NCI-H2029 treated with DMSO at 0.1 percent for 48 hours (cell line): ENCODE results near the gene ARSK.

ENCODE experiments used
- DNase-seq: peaks from one replicate; lab custom pipeline; 2025; lab: John Stamatoyannopoulos, UW

ARSK gene

DNA sequence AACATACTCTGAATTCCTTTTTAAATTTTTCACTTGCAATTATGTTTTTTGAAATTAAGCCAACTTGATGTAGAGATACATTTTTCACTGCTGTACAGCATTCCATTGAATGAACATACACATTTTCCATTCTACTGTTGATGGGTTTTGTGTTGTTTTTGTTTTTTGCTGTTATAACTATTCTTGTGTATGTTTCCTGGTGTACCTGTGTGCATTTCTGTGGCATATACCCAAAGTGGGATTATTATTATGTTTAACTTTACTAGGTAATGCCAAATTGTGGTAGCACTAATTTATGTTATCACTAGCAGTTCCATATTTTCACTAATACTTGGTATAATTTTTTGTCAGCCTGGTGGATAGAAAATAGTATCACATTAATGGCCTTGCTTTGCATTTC is 94.4 kb downstream of the ARSK start:
- DNase-seq = no peak

DNA sequence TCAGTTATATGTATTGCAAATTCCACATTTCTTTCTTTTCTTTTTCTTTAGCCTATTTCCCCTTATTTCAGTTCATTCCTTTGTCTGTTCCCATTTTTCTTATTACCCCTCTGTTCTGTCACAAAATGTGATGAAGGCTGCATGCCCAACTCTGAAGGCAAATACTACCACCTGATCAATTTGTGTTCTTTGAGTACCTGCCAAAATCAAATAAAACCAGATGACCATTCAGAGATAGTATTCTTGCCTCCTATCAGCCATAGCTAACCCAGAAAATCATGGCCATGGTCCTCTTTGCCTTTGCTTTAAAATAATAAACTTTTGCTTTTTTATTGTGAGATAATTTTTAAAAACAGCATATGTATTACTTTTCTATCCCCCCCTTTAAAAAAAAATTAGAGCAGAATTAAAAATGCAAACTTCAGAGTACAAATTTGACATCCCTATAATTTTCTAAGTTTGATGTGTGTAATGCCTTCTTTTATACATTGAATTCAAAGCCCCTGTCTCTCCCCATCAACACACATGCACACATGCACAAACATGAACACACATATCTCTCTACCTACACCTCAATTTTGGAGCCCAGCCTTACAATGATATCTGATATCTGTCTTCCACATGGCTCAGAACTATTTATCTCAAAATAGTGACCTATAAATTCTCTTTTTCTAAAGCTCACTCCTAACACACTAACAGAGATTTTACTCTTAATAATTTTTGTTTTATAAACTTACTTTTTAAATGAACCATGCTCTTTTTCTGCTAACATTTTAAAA is 95.1 kb downstream of the ARSK start:
- DNase-seq = no peak

DNA sequence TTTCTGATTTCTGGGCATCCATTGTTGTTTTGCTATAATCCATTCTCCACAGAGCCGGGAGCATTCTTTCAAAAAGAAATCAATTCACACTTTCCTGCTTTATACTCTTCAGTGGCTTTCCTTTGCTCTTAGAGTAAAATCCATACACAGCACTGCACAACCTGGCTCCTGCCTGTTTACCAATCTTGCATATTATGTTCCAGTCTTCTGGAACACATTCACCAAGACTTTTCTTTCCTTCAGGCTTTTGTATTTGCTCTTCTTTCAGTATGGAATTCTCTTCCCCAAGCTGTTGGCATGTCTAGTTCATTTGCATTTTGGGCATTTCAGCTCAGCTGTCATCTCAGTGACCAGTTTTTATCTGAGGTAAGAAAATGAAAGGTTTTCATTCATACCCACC is 97.9 kb downstream of the ARSK start:
- DNase-seq = no peak

DNA sequence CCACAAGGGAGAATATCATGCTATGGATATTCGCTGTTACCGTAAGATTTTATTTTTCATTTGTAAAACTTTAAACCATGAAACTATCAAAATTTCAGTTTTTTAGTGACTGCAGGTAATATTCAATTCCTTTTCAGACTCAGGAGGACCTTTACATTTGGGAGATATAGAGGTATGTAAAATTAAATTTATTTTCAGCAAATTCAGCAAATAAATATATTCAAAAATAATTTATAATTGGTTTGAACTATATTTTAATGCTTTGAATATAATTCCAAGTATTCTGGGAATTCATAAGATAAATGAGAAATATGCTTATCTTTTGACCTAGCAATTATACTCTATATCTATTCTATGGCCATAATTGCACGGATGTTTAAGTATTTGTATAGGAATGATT is 99.3 kb downstream of the ARSK start:
- no peak for DNase-seq
